ENCODE data around the gene MMP12. TPM values are rescaled to one million over a fixed set of nuclear protein-coding genes. Genes with fewer than 3 reads are reported as not detected.

Gene MMP12
- total and polyA plus RNA-seq, 2 donors (not counting 1 experiment from before 2014, with no cell fraction given) = 0.27 to 0.83 TPM

DNA sequence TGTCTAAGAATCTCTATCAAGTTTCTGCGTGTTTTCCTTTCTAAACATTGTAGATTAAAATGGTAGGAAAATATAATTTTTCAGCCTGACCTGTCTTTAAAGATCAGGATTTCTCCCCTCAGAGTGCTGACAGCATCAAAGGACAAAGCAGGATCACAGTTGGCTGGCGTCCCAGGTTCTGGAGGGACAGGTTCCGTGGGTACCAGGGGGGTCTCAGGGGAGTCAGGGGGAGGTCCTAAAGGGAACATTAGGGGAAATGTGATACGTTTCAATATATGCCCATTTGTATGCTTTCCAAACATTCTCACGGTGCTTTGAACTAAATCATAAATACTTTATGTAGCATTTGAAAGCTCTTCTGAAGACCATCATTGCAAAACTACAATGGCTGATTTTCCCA is 34.8 kb downstream of the MMP12 start:
- no peak for TF ChIP-seq EZH2 (IDR thresholded peaks at IDR 0.05; ENCODE audit: low read length, missing control alignments)
- TF ChIP-seq, protein P1, sequence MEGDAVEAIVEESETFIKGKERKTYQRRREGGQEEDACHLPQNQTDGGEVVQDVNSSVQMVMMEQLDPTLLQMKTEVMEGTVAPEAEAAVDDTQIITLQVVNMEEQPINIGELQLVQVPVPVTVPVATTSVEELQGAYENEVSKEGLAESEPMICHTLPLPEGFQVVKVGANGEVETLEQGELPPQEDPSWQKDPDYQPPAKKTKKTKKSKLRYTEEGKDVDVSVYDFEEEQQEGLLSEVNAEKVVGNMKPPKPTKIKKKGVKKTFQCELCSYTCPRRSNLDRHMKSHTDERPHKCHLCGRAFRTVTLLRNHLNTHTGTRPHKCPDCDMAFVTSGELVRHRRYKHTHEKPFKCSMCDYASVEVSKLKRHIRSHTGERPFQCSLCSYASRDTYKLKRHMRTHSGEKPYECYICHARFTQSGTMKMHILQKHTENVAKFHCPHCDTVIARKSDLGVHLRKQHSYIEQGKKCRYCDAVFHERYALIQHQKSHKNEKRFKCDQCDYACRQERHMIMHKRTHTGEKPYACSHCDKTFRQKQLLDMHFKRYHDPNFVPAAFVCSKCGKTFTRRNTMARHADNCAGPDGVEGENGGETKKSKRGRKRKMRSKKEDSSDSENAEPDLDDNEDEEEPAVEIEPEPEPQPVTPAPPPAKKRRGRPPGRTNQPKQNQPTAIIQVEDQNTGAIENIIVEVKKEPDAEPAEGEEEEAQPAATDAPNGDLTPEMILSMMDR (conservative IDR thresholded peaks at IDR 0.05 in 1 of 2, IDR thresholded peaks at IDR 0.05 in 1 of 2; ENCODE audit: low read depth in 1 of 2, low read length in 2 of 2) = no peak
- DNase-seq (ENCODE audit: low read depth in 2 of 2) = no peak
- no peaks in the 10 kb centered on the region for H3K9me3 ChIP-seq (ENCODE audit: control insufficient read depth, insufficient read depth, low read depth, low read length)

GRCh38 chr11:102837646-102838045 is 37.1 kb downstream of the MMP12 start:
- DNase-seq (ENCODE audit: low read depth in 2 of 2) = no peak
- Histone ChIP-seq H2AFZ (ENCODE audit: low read length) (no peak overlapping the region), H3K27me3 (ENCODE audit: control insufficient read depth, insufficient read depth, low read length) (no peaks in the 10 kb centered on the region), H3K27ac (ENCODE audit: insufficient read depth, low read length) (no peak overlapping the region), H3K4me1 (ENCODE audit: control insufficient read depth, extremely low read depth, insufficient read depth, low read length) (no peaks in the 10 kb centered on the region), H3K9ac (ENCODE audit: insufficient read depth, low read length) (no peak overlapping the region), H3K36me3 (ENCODE audit: control insufficient read depth, insufficient read depth, low read length) (no peaks in the 10 kb centered on the region), H3K4me2 (ENCODE audit: extremely low read depth, insufficient read depth, low read length) (no peak overlapping the region), H3K4me3 (replicated peaks in 1 of 4; ENCODE audit: control extremely low read depth in 1 of 4, insufficient read depth in 1 of 4, low read depth in 3 of 4, low read length in 4 of 4) (no peak overlapping the region), H4K20me1 (ENCODE audit: control insufficient read depth, extremely low read depth, insufficient read depth, low read length) (no peaks in the 10 kb centered on the region), H3K79me2 (ENCODE audit: control insufficient read depth, insufficient read depth, low read length) (no peaks in the 10 kb centered on the region), H3K9me3 (ENCODE audit: control insufficient read depth, insufficient read depth, low read depth, low read length) (no peaks in the 10 kb centered on the region)
- no peak for TF ChIP-seq EZH2 (IDR thresholded peaks at IDR 0.05; ENCODE audit: low read length, missing control alignments)
- TF ChIP-seq, protein P1 (conservative IDR thresholded peaks at IDR 0.05 in 1 of 2, IDR thresholded peaks at IDR 0.05 in 1 of 2; ENCODE audit: low read depth in 1 of 2, low read length in 2 of 2) = no peak

More for the DNA sequence above, 34.8 kb downstream of the MMP12 start:
- Histone ChIP-seq H2AFZ (ENCODE audit: low read length) (no peak overlapping the region), H3K79me2 (ENCODE audit: control insufficient read depth, insufficient read depth, low read length) (no peaks in the 10 kb centered on the region), H3K9ac (ENCODE audit: insufficient read depth, low read length) (no peak overlapping the region), H3K36me3 (ENCODE audit: control insufficient read depth, insufficient read depth, low read length) (no peaks in the 10 kb centered on the region), H3K27ac (ENCODE audit: insufficient read depth, low read length) (no peak overlapping the region), H3K27me3 (ENCODE audit: control insufficient read depth, insufficient read depth, low read length) (no peaks in the 10 kb centered on the region), H4K20me1 (ENCODE audit: control insufficient read depth, extremely low read depth, insufficient read depth, low read length) (no peaks in the 10 kb centered on the region), H3K4me2 (ENCODE audit: extremely low read depth, insufficient read depth, low read length) (no peak overlapping the region), H3K4me1 (ENCODE audit: control insufficient read depth, extremely low read depth, insufficient read depth, low read length) (peaks cover 6% of the 10 kb centered on the region), H3K4me3 (replicated peaks in 1 of 4; ENCODE audit: control extremely low read depth in 1 of 4, insufficient read depth in 1 of 4, low read depth in 3 of 4, low read length in 4 of 4) (no peak overlapping the region)

GRCh38 chr11:102837156-102837555 is 37.6 kb downstream of the MMP12 start:
- no peaks in the 10 kb centered on the region for H3K27me3 ChIP-seq (ENCODE audit: control insufficient read depth, insufficient read depth, low read length)
- H3K4me1 ChIP-seq (ENCODE audit: control insufficient read depth, extremely low read depth, insufficient read depth, low read length) = no peaks in the 10 kb centered on the region
- no peak overlapping the region for H3K4me3 ChIP-seq (replicated peaks in 1 of 4; ENCODE audit: control extremely low read depth in 1 of 4, insufficient read depth in 1 of 4, low read depth in 3 of 4, low read length in 4 of 4)
- H3K9me3 ChIP-seq (ENCODE audit: control insufficient read depth, insufficient read depth, low read depth, low read length) = no peaks in the 10 kb centered on the region
- H3K9ac ChIP-seq (ENCODE audit: insufficient read depth, low read length) = no peak overlapping the region
- DNase-seq (ENCODE audit: low read depth in 2 of 2) = peak in 1 of 2 donors; percentile 70
- H3K4me2 ChIP-seq (ENCODE audit: extremely low read depth, insufficient read depth, low read length) = no peak overlapping the region
- no peaks in the 10 kb centered on the region for H3K79me2 ChIP-seq (ENCODE audit: control insufficient read depth, insufficient read depth, low read length)
- H3K36me3 ChIP-seq (ENCODE audit: control insufficient read depth, insufficient read depth, low read length) = no peaks in the 10 kb centered on the region
- no peak overlapping the region for H2AFZ ChIP-seq (ENCODE audit: low read length)
- no peaks in the 10 kb centered on the region for H4K20me1 ChIP-seq (ENCODE audit: control insufficient read depth, extremely low read depth, insufficient read depth, low read length)
- no peak overlapping the region for H3K27ac ChIP-seq (ENCODE audit: insufficient read depth, low read length)
- no peak for TF ChIP-seq EZH2 (IDR thresholded peaks at IDR 0.05; ENCODE audit: low read length, missing control alignments)
- TF ChIP-seq, protein P1 (conservative IDR thresholded peaks at IDR 0.05 in 1 of 2, IDR thresholded peaks at IDR 0.05 in 1 of 2; ENCODE audit: low read depth in 1 of 2, low read length in 2 of 2) = no peak
